OCI-LY1 (cell line): ENCODE measurements around the gene SLC35F3.
"Not testable (repeated sequence)": the region's sequence is repeated elsewhere in the genome, so short reads cannot be mapped to it uniquely, and the experiment has no call there.

ENCODE experiments used
- H2AFZ ChIP-seq: fragments of 200-600 bp; sonication (generic), shearing (Covaris generic); 2 replicates; pipeline ENCODE4 v1.6.0; 2014; ENCODE audit warnings: antibody characterized with exemption, mild to moderate bottlenecking, low read length
- H3F3A ChIP-seq: fragments of 200-600 bp; sonication (generic), shearing (Covaris generic); 2 replicates; pipeline ENCODE4 v1.6.0; 2014; ENCODE audit warnings: mild to moderate bottlenecking, antibody characterized with exemption, low read length, moderate library complexity; ENCODE audit not compliant: insufficient read depth
- H3K27ac ChIP-seq: fragments of 200-600 bp; sonication (generic); 2 replicates; pipeline ENCODE4 v1.5.1; 2014; ENCODE audit warnings: low read length, mixed run types, mild to moderate bottlenecking, low read depth; ENCODE audit not compliant: poor library complexity, severe bottlenecking
- H3K27me3 ChIP-seq: fragments of 200-600 bp; sonication (generic); 2 replicates; pipeline ENCODE4 v1.6.0; 2014; ENCODE audit warnings: antibody characterized with exemption, mild to moderate bottlenecking, low read length, moderate library complexity; ENCODE audit not compliant: insufficient read depth
- H3K36me3 ChIP-seq: fragments of 200-600 bp; sonication (generic); 2 replicates; pipeline ENCODE4 v1.6.1; 2014; ENCODE audit warnings: mild to moderate bottlenecking, antibody characterized with exemption, low read length, moderate library complexity, mixed read lengths; ENCODE audit not compliant: insufficient read depth
- H3K4me1 ChIP-seq: fragments of 200-600 bp; sonication (generic); 2 replicates; pipeline ENCODE4 v1.5.1; 2014; ENCODE audit warnings: mild to moderate bottlenecking, low read length, moderate library complexity; ENCODE audit not compliant: insufficient read depth, severe bottlenecking
- H3K4me2 ChIP-seq: fragments of 200-600 bp; sonication (generic), shearing (Covaris generic); 2 replicates; pipeline ENCODE4 v1.6.1; 2014; ENCODE audit warnings: low read length
- H3K4me3 ChIP-seq: fragments of 200-600 bp; sonication (generic); 2 replicates; pipeline ENCODE4 v1.5.1; 2014; ENCODE audit warnings: low read length, low read depth, mild to moderate bottlenecking, mixed read lengths; ENCODE audit not compliant: poor library complexity, severe bottlenecking
- H3K79me2 ChIP-seq: fragments of 200-600 bp; shearing (Covaris generic); 2 replicates; pipeline ENCODE4 v1.6.1; 2016; ENCODE audit warnings: mixed run types, low read length, mixed read lengths; ENCODE audit not compliant: insufficient read depth
- H3K9ac ChIP-seq: fragments of 200-600 bp; sonication (generic), shearing (Covaris generic); 2 replicates; pipeline ENCODE4 v1.6.1; 2014; ENCODE audit warnings: mild to moderate bottlenecking, low read length, mixed read lengths
- H3K9me2 ChIP-seq: fragments of 200-600 bp; sonication (generic), shearing (Covaris generic); 2 replicates; pipeline ENCODE4 v1.6.1; 2014; ENCODE audit warnings: low read depth, mild to moderate bottlenecking, low read length, mixed read lengths
- H3K9me3 ChIP-seq: fragments of 200-600 bp; shearing (Covaris generic); 2 replicates; pipeline ENCODE4 v1.6.1; 2014; ENCODE audit warnings: low read length, mixed read lengths
- H4K20me1 ChIP-seq: fragments of 200-600 bp; sonication (generic), shearing (Covaris generic); 2 replicates; pipeline ENCODE4 v1.6.0; 2016; ENCODE audit warnings: mild to moderate bottlenecking, low read length; ENCODE audit not compliant: insufficient read depth
- EZH2 ChIP-seq: fragments of 200-600 bp; sonication (generic), shearing (Covaris generic); IDR thresholded peaks from 2 replicates; pipeline ENCODE4 v1.8.0; 2017; ENCODE audit warnings: borderline replicate concordance, mixed run types, mild to moderate bottlenecking, antibody characterized with exemption, low read length, moderate library complexity, mixed read lengths
- TF ChIP-seq, protein P1 (sequence below): fragments of 200-600 bp; sonication (generic), shearing (Covaris generic); IDR thresholded peaks from 2 replicates; pipeline ENCODE4 v1.5.1; 2017; ENCODE audit warnings: mild to moderate bottlenecking, antibody characterized with exemption, low read length, moderate library complexity, mixed read lengths

SLC35F3 gene

GRCh38 chr1:234300096-234300495 lies 395.6 kb downstream of the SLC35F3 start:
- no peak overlapping the region for H3K9ac ChIP-seq
- H3K4me2 ChIP-seq = no peak overlapping the region
- TF ChIP-seq, protein P1, sequence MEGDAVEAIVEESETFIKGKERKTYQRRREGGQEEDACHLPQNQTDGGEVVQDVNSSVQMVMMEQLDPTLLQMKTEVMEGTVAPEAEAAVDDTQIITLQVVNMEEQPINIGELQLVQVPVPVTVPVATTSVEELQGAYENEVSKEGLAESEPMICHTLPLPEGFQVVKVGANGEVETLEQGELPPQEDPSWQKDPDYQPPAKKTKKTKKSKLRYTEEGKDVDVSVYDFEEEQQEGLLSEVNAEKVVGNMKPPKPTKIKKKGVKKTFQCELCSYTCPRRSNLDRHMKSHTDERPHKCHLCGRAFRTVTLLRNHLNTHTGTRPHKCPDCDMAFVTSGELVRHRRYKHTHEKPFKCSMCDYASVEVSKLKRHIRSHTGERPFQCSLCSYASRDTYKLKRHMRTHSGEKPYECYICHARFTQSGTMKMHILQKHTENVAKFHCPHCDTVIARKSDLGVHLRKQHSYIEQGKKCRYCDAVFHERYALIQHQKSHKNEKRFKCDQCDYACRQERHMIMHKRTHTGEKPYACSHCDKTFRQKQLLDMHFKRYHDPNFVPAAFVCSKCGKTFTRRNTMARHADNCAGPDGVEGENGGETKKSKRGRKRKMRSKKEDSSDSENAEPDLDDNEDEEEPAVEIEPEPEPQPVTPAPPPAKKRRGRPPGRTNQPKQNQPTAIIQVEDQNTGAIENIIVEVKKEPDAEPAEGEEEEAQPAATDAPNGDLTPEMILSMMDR = no peak
- no peak for TF ChIP-seq EZH2
- H3K36me3 ChIP-seq = no peaks in the 10 kb centered on the region
- H3K4me1 ChIP-seq = no peaks in the 10 kb centered on the region
- no peaks in the 10 kb centered on the region for H4K20me1 ChIP-seq
- no peaks in the 10 kb centered on the region for H3F3A ChIP-seq
- no peaks in the 10 kb centered on the region for H3K9me2 ChIP-seq
- H3K79me2 ChIP-seq = no peaks in the 10 kb centered on the region
- no peak overlapping the region for H2AFZ ChIP-seq
- H3K9me3 ChIP-seq = no peaks in the 10 kb centered on the region
- H3K27ac ChIP-seq = no peak overlapping the region
- no peaks in the 10 kb centered on the region; the same call in 1 of the 2 replicates for H3K27me3 ChIP-seq
- no peak overlapping the region for H3K4me3 ChIP-seq

DNA sequence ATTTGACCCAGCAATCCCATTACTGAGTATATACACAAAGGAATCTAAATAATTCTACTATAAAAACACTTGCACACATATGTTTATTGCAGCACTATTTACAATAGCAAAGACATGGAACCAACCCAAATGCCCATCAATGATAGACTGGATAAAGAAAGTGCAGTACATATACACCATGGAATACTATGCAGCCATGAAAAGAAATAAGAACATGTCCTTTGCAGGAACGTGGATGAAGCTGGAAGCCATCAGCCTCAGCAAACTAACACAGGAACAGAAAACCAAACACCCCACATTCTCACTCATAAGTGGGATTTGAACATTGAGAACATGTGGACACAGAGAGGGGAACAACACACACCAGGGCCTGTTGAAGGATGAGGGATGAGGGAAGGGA lies 397.2 kb downstream of the SLC35F3 start:
- H3K79me2 ChIP-seq, H2AFZ ChIP-seq, H3K9ac ChIP-seq, H3K36me3 ChIP-seq, H3F3A ChIP-seq, H3K9me3 ChIP-seq, H3K27ac ChIP-seq, H3K4me3 ChIP-seq, H3K4me2 ChIP-seq, H3K4me1 ChIP-seq, H3K27me3 ChIP-seq, H3K9me2 ChIP-seq, H4K20me1 ChIP-seq: not testable (repeated sequence)

DNA sequence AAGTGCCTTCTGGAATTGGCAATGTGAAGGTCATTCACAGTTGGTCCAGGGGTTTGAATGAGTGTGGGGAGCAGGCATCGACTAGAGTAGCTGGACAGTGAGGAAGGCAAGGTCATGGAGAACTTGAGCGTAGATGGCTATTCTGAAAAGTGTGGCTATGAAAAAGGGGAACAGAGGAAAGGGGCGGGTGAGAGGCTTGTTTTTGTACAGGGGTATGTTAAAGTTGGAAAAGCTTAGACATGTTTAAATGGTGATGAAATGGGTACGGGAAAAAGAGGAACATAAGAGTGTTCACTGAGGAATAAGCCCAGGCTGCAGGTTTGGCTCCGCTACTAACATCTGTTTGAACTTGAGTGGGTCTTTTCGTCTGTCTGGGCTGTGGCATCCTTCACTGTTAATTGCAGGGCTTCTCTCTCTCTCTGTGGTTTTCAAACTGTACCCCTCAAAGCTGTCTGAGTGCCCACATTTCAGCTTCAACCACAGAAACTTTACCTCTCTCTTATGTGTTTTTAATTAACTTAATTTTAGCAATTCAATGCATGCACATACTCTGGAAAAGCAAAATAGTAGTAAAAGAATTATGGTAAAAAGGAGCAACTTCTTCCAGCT lies 398.0 kb downstream of the SLC35F3 start:
- TF ChIP-seq, protein P1 = no peak
- no peaks in the 10 kb centered on the region for H3K4me1 ChIP-seq
- H3K9me3 ChIP-seq = no peaks in the 10 kb centered on the region
- H3K27me3 ChIP-seq = no peaks in the 10 kb centered on the region; the same call in 1 of the 2 replicates
- no peaks in the 10 kb centered on the region for H3K36me3 ChIP-seq
- H3K79me2 ChIP-seq = no peaks in the 10 kb centered on the region
- H3K9ac ChIP-seq = no peak overlapping the region
- no peaks in the 10 kb centered on the region for H3F3A ChIP-seq
- no peak overlapping the region for H3K27ac ChIP-seq
- H4K20me1 ChIP-seq = no peaks in the 10 kb centered on the region
- H3K4me3 ChIP-seq = no peak overlapping the region
- no peaks in the 10 kb centered on the region for H3K9me2 ChIP-seq
- H2AFZ ChIP-seq = no peak overlapping the region
- no peak overlapping the region for H3K4me2 ChIP-seq

- Histone ChIP-seq H2AFZ (no peak overlapping the region), H3K27ac (no peak overlapping the region), H3K36me3 (no peaks in the 10 kb centered on the region), H3K4me1 (no peaks in the 10 kb centered on the region), H3K9ac (no peak overlapping the region), H3K79me2 (no peaks in the 10 kb centered on the region), H3K9me3 (no peaks in the 10 kb centered on the region), H3K4me3 (no peak overlapping the region), H3K9me2 (no peaks in the 10 kb centered on the region), H3K27me3 (no peaks in the 10 kb centered on the region; the same call in 1 of the 2 replicates), H3F3A (no peaks in the 10 kb centered on the region), H3K4me2 (no peak overlapping the region), H4K20me1 (no peaks in the 10 kb centered on the region)
- no peak for TF ChIP-seq EZH2
- TF ChIP-seq, protein P1 = no peak
Observed at GRCh38 chr1:234303231-234303630, 398.8 kb downstream of the SLC35F3 start.
